ENCODE results near the gene SPON2. TPM values are rescaled to one million over a fixed set of nuclear protein-coding genes. Genes with fewer than 3 reads are reported as not detected.

SPON2 gene
- polyA plus RNA-seq, 1 donor (not counting 4 experiments of a cell fraction or from before 2014, with no cell fraction given) = 3.3 TPM

- no peak overlapping the region for H3K4me2 ChIP-seq (ENCODE audit: control insufficient read depth, extremely low read depth, insufficient read depth, low read depth, low read length)
- H3K27ac ChIP-seq (ENCODE audit: control insufficient read depth, insufficient read depth, low read length) = no peak overlapping the region
- no peak overlapping the region for H3K9ac ChIP-seq (ENCODE audit: control insufficient read depth, extremely low read depth, insufficient read depth, low read length)
- no peaks in the 10 kb centered on the region for H3K9me3 ChIP-seq (ENCODE audit: control insufficient read depth, low read depth, low read length)
- H2AFZ ChIP-seq (ENCODE audit: control insufficient read depth, low read length) = no peak overlapping the region
- no peak overlapping the region for H3K4me3 ChIP-seq (ENCODE audit: control insufficient read depth in 2 of 3, extremely low read depth in 1 of 3, insufficient read depth in 2 of 3, low read depth in 1 of 3, low read length in 3 of 3)
- H3K27me3 ChIP-seq (ENCODE audit: control insufficient read depth, extremely low read depth, insufficient read depth, low read length) = peaks cover 17% of the 10 kb centered on the region
- peaks cover 16% of the 10 kb centered on the region for H3K4me1 ChIP-seq (ENCODE audit: control insufficient read depth, extremely low read depth, insufficient read depth, low read length)
- no peaks in the 10 kb centered on the region for H3K9me1 ChIP-seq (ENCODE audit: control insufficient read depth, extremely low read depth, insufficient read depth, low read length)
- H4K20me1 ChIP-seq (ENCODE audit: control insufficient read depth, extremely low read depth, insufficient read depth, low read length) = no peaks in the 10 kb centered on the region
- DNase-seq (ENCODE audit: low read depth, low spot score) = no peak
- H3K79me2 ChIP-seq (ENCODE audit: control insufficient read depth, insufficient read depth, low read length) = no peaks in the 10 kb centered on the region
- TF ChIP-seq CTCF (optimal IDR thresholded peaks at IDR 0.05 in 1 of 3, IDR thresholded peaks at IDR 0.05 in 1 of 3, conservative IDR thresholded peaks at IDR 0.05 in 1 of 3; ENCODE audit: extremely low read depth in 1 of 3, insufficient read depth in 2 of 3, low read length in 3 of 3) = no peak
- no peak for TF ChIP-seq EZH2 (IDR thresholded peaks at IDR 0.05; ENCODE audit: low read length)
- no peak for FAIRE-seq
- no peaks in the 10 kb centered on the region for H3K36me3 ChIP-seq (ENCODE audit: control insufficient read depth in 2 of 2, extremely low read depth in 1 of 2, insufficient read depth in 2 of 2, low read length in 2 of 2)
- dilution Hi-C loops (cut with MboI; ENCODE audit: extremely low pct_ligation_motif_present, low sequenced_read_pairs) = no loop called here
These were observed 6.7 kb upstream of the SPON2 start for GRCh38 chr4:1179089-1179441.

- Histone ChIP-seq H3K4me1 (ENCODE audit: control insufficient read depth, extremely low read depth, insufficient read depth, low read length) (peaks cover 16% of the 10 kb centered on the region), H3K79me2 (ENCODE audit: control insufficient read depth, insufficient read depth, low read length) (no peaks in the 10 kb centered on the region), H3K9ac (ENCODE audit: control insufficient read depth, extremely low read depth, insufficient read depth, low read length) (no peak overlapping the region), H4K20me1 (ENCODE audit: control insufficient read depth, extremely low read depth, insufficient read depth, low read length) (no peaks in the 10 kb centered on the region), H3K4me3 (ENCODE audit: control insufficient read depth in 2 of 3, extremely low read depth in 1 of 3, insufficient read depth in 2 of 3, low read depth in 1 of 3, low read length in 3 of 3) (no peak overlapping the region), H3K27me3 (ENCODE audit: control insufficient read depth, extremely low read depth, insufficient read depth, low read length) (peaks cover 22% of the 10 kb centered on the region), H2AFZ (ENCODE audit: control insufficient read depth, low read length) (no peak overlapping the region), H3K9me3 (ENCODE audit: control insufficient read depth, low read depth, low read length) (no peaks in the 10 kb centered on the region), H3K36me3 (ENCODE audit: control insufficient read depth in 2 of 2, extremely low read depth in 1 of 2, insufficient read depth in 2 of 2, low read length in 2 of 2) (no peaks in the 10 kb centered on the region), H3K9me1 (ENCODE audit: control insufficient read depth, extremely low read depth, insufficient read depth, low read length) (no peaks in the 10 kb centered on the region), H3K4me2 (ENCODE audit: control insufficient read depth, extremely low read depth, insufficient read depth, low read depth, low read length) (no peak overlapping the region), H3K27ac (ENCODE audit: control insufficient read depth, insufficient read depth, low read length) (no peak overlapping the region)
- DNase-seq (ENCODE audit: low read depth, low spot score) (no peak), FAIRE-seq (no peak)
- dilution Hi-C loops (cut with MboI; ENCODE audit: extremely low pct_ligation_motif_present, low sequenced_read_pairs) = no loop called here
- no peak for TF ChIP-seq EZH2 (IDR thresholded peaks at IDR 0.05; ENCODE audit: low read length)
- no peak for TF ChIP-seq CTCF (optimal IDR thresholded peaks at IDR 0.05 in 1 of 3, IDR thresholded peaks at IDR 0.05 in 1 of 3, conservative IDR thresholded peaks at IDR 0.05 in 1 of 3; ENCODE audit: extremely low read depth in 1 of 3, insufficient read depth in 2 of 3, low read length in 3 of 3)
These were observed 6.1 kb upstream of the SPON2 start for GRCh38 chr4:1178300-1179088.

Data from keratinocyte (primary cell).